ENCODE measurements around the gene CCND3. TPM values are rescaled to one million over a fixed set of nuclear protein-coding genes. Genes with fewer than 3 reads are reported as not detected.

Gene CCND3
- total and polyA plus RNA-seq, 10 of the 15 experiments (the other 5 are each of a cell fraction or from before 2014, with no cell fraction given) = 6.0 to 86.4 (median 31.5) TPM

DNA sequence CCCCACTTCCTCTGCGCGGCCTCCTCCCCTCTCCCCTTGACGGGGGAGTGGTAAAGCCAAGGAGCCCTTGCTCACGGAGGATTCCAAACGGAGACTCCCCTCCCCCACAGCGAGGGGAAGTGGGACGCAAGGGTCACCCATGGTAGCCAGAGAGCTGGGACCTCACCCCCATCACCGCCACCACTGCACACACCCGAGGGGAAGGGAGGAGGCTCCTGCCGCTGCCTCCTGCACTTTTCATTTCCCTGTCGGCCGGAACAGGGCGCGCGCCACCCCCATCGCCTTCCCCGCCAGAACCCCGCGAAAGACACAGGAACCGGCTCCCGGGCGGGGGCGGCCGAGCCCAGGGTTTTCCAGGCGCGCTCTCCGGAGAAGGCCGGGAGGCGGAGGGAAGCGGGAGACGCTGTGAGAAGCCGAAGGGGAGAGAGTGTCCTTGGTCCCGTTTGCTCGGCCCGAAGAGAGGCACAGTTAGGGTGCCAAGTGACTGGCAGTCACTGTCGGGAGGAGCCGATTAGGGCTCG, 789 bp downstream of the CCND3 start:
- Histone ChIP-seq H3K4me2 (ENCODE audit: control insufficient read depth, insufficient read depth) (peak overlapping the region; percentile 86), H3K27me3 (replicated peaks in 1 of 2; ENCODE audit: control insufficient read depth in 2 of 2, insufficient read depth in 2 of 2, low read length in 1 of 2) (no peaks in the 10 kb centered on the region), H3K36me3 (ENCODE audit: control insufficient read depth in 2 of 2, insufficient read depth in 2 of 2, low read length in 1 of 2) (peaks cover 3 to 5% of the 10 kb centered on the region in 2 experiments), H3K4me3 (peak overlapping the region; percentile 98), H3K9me3 (replicated peaks; ENCODE audit: control insufficient read depth, insufficient read depth, low read length) (no peaks in the 10 kb centered on the region), H3K4me1 (ENCODE audit: control insufficient read depth, insufficient read depth, low read length) (peaks cover 35% of the 10 kb centered on the region), H2AFZ (ENCODE audit: control insufficient read depth, low read depth, low read length) (peak overlapping the region; percentile 76), H3K79me2 (ENCODE audit: control insufficient read depth, insufficient read depth, low read length) (peaks cover 35% of the 10 kb centered on the region), H3K9ac (ENCODE audit: control insufficient read depth, insufficient read depth, low read length) (peak overlapping the region; percentile 68), H4K20me1 (ENCODE audit: control insufficient read depth, insufficient read depth) (no peaks in the 10 kb centered on the region; the same call in 1 of the 2 replicates), H3K27ac (ENCODE audit: control insufficient read depth, insufficient read depth) (peak overlapping the region; percentile 61)
- in situ Hi-C loops (cut with MboI) = no loop called here
- no peak for FAIRE-seq
- DNase-seq (ENCODE audit: low read depth, low spot score) = no peak
- peak; percentile 29 for ATAC-seq
- ChIA-PET POLR2A (interaction anchor here (1.5 kb wide), 1 partner anchor 20 kb away, joined by 4 read pairs; the partner anchor contains the start of genes BYSL and MED20), SMC1A (ENCODE audit: uncharacterized antibody, unreplicated experiment) (interaction anchor here (12.4 kb wide), 1 partner anchor 104 kb away, joined by 138 read pairs; the partner anchor contains the start of gene TAF8), CTCF (interaction anchor here (2.0 to 13.2 kb wide), 4 partner anchors 17 to 104 kb away, joined by 5 to 193 read pairs (median 74); partner anchors contain the start of genes BYSL, MED20 and USP49), RAD21 (ENCODE audit: unreplicated experiment) (interaction anchor here (0.6 to 6.4 kb wide), 4 partner anchors 19 to 1152 kb away, joined by 4 to 69 read pairs (median 14); partner anchors contain the start of genes BYSL and MED20)
- WGBS (ENCODE audit: insufficient coverage, insufficient replicate concordance, low lambda C conversion rate, missing lambda C conversion rate) = under 1% methylated on average over 35 of the region's 38 CpGs
- no TSS peak for BruUV-seq (replicated peaks)
- intact Hi-C loops (cut with micrococcal nuclease; ENCODE audit: unreplicated experiment) = loop anchor here (2.0 to 5.0 kb wide), 3 partner anchors 46 to 271 kb away; partner anchors contain the start of gene USP49
- TF ChIP-seq SIX5 (IDR thresholded peaks at IDR 0.05; ENCODE audit: low read depth, low read length, severe bottlenecking) (no peak), MXI1 (IDR thresholded peaks at IDR 0.05; ENCODE audit: low read depth, low read length) (peak; percentile 36; the same call in 1 of the 2 replicates), SIN3A (IDR thresholded peaks at IDR 0.05; ENCODE audit: low read depth, low read length) (no peak), POLR2AphosphoS5 (IDR thresholded peaks at IDR 0.05; ENCODE audit: low read length) (no peak), IKZF2 (IDR thresholded peaks at IDR 0.05) (0 out of 4 replicates have a peak, but pooled peaks of 1 of the 2 experiments have one; percentile 36), RCOR1 (conservative IDR thresholded peaks at IDR 0.05; ENCODE audit: low read depth, low read length) (no peak), CREB1 (IDR thresholded peaks at IDR 0.05; ENCODE audit: low read depth) (peak; percentile 21; the same call in 1 of the 2 replicates), TARDBP (IDR thresholded peaks at IDR 0.05; ENCODE audit: borderline replicate concordance) (no peak), POLR2AphosphoS2 (IDR thresholded peaks at IDR 0.05; ENCODE audit: low read depth, low read length) (no peak), FOXK2 (IDR thresholded peaks at IDR 0.05) (no peak), ETV6 (conservative IDR thresholded peaks at IDR 0.05 in 1 of 2, IDR thresholded peaks at IDR 0.05 in 1 of 2; ENCODE audit: borderline replicate concordance in 1 of 2, low read depth in 1 of 2) (0 out of 4 replicates have a peak, but pooled peaks of 1 of the 2 experiments have one; percentile 28), ZZZ3 (IDR thresholded peaks at IDR 0.05; ENCODE audit: control insufficient read depth, insufficient read length, low read depth) (no peak), SUPT20H (IDR thresholded peaks at IDR 0.05; ENCODE audit: borderline replicate concordance, control insufficient read depth, low read depth, low read length) (no peak), EP300 (IDR thresholded peaks at IDR 0.05; ENCODE audit: borderline replicate concordance in 1 of 2, control insufficient read depth in 1 of 2, low read depth in 2 of 2, low read length in 2 of 2) (no peak), GATAD2B (conservative IDR thresholded peaks at IDR 0.05; ENCODE audit: low read depth) (0 out of 2 replicates have a peak, but pooled peaks have one; percentile 4), ESRRA (IDR thresholded peaks at IDR 0.05; ENCODE audit: low read length) (no peak), EGR1 (IDR thresholded peaks at IDR 0.05; ENCODE audit: borderline replicate concordance in 1 of 2, low read depth in 2 of 2, low read length in 2 of 2) (peak in 1 of 2 experiments; percentile 64; a peak in 1 of 3 replicates), YBX1 (IDR thresholded peaks at IDR 0.05) (no peak)
- TF ChIP-seq, protein P1, sequence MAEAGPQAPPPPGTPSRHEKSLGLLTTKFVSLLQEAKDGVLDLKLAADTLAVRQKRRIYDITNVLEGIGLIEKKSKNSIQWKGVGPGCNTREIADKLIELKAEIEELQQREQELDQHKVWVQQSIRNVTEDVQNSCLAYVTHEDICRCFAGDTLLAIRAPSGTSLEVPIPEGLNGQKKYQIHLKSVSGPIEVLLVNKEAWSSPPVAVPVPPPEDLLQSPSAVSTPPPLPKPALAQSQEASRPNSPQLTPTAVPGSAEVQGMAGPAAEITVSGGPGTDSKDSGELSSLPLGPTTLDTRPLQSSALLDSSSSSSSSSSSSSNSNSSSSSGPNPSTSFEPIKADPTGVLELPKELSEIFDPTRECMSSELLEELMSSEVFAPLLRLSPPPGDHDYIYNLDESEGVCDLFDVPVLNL (IDR thresholded peaks at IDR 0.05; ENCODE audit: low read depth, low read length) = no peak
- TF ChIP-seq, protein P2, sequence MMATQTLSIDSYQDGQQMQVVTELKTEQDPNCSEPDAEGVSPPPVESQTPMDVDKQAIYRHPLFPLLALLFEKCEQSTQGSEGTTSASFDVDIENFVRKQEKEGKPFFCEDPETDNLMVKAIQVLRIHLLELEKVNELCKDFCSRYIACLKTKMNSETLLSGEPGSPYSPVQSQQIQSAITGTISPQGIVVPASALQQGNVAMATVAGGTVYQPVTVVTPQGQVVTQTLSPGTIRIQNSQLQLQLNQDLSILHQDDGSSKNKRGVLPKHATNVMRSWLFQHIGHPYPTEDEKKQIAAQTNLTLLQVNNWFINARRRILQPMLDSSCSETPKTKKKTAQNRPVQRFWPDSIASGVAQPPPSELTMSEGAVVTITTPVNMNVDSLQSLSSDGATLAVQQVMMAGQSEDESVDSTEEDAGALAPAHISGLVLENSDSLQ (IDR thresholded peaks at IDR 0.05) = 0 out of 2 replicates have a peak, but pooled peaks have one; percentile 34

All from GM12878 (cell line).